A549 (cell line): ENCODE results near the gene C11orf68. TPM values are rescaled to one million over a fixed set of nuclear protein-coding genes. Genes with fewer than 3 reads are reported as not detected.

Experiments used
- ATAC-seq, 2 experiments: fragments of 200-7000 bp in 1 of 2; fragments of >200 bp in 1 of 2; cut with Nextera tagmentation in 1 of 2; cut with Tn5 transposase in 1 of 2; 3 replicates each; pipeline versions ENCODE4 v1.8.0 to v1.9.1; 2018 to 2020; ENCODE audit warnings: mild to moderate bottlenecking in 1 of 2, moderate library complexity in 1 of 2
- CTCF ChIA-PET: fragments of 300-600 bp; sonication (Branson Sonifier 250); formaldehyde crosslinking; extraction: SDS; loops from one replicate; lab custom pipeline; 2021; ENCODE audit warnings: antibody characterized with exemption, inconsistent platforms; lab: Yijun Ruan, JAX
- POLR2A ChIA-PET: fragments of 350-600 bp; formaldehyde crosslinking; extraction: SDS; loops from one replicate; lab custom pipeline; 2021; ENCODE audit warnings: antibody characterized with exemption, inconsistent platforms; lab: Yijun Ruan, JAX
- DNase-seq, 2 experiments: peaks; one replicate each; pipeline versions ENCODE4 v3.0.0 to v3.0.0-alpha.2; 2011 to 2016; ENCODE audit warnings: low read depth in 1 of 2, low spot score in 1 of 2
- FAIRE-seq: peaks from 2 replicates; lab custom pipeline; 2011; peaks lifted over from hg19 to GRCh38; lab: Jason Lieb, UNC
- H3K27ac ChIP-seq, 2 experiments: fragments of >200 bp; sonication (Bioruptor Twin); formaldehyde crosslinking; 3 replicates each; pipeline ENCODE4 v1.5.1; 2016 to 2017
- H3K4me1 ChIP-seq: fragments of >200 bp; sonication (Bioruptor Twin); formaldehyde crosslinking; 3 replicates; pipeline ENCODE4 v1.6.1; 2016
- H3K4me2 ChIP-seq: fragments of >200 bp; sonication (Bioruptor Twin); formaldehyde crosslinking; 3 replicates; pipeline ENCODE4 v1.6.1; 2016
- H3K4me3 ChIP-seq: fragments of >200 bp; sonication (Bioruptor Twin); formaldehyde crosslinking; 3 replicates; pipeline ENCODE4 v1.5.1; 2016
- H3K9me3 ChIP-seq: fragments of >200 bp; sonication (Bioruptor Twin); formaldehyde crosslinking; 3 replicates; pipeline ENCODE4 v1.6.1; 2016
- BCL3 ChIP-seq: fragments of >200 bp; sonication (Bioruptor Twin); formaldehyde crosslinking; IDR thresholded peaks from 3 replicates; pipeline ENCODE4 v1.6.1; 2016
- ELK1 ChIP-seq: fragments of 150-350 bp; IDR thresholded peaks from 2 replicates; pipeline ENCODE4 v1.6.1; 2014; ENCODE audit warnings: low read depth, mild to moderate bottlenecking, low read length
- EP300 ChIP-seq, 2 experiments: fragments of >200 bp; sonication (Bioruptor Twin); formaldehyde crosslinking; IDR thresholded peaks; 2 replicates in 1 of 2; 3 replicates in 1 of 2; pipeline ENCODE4 v1.6.1; 2016 to 2017
- ESRRA ChIP-seq: fragments of 150-350 bp; IDR thresholded peaks from 2 replicates; pipeline ENCODE4 v1.6.1; 2014; ENCODE audit warnings: mild to moderate bottlenecking, low read length, borderline replicate concordance
- FOSB ChIP-seq: fragments of 250-450 bp; sonication (Bioruptor Pico); IDR thresholded peaks from 2 replicates; pipeline ENCODE4 v1.5.0; 2020; ENCODE audit warnings: mild to moderate bottlenecking, moderate library complexity
- FOXS1 ChIP-seq: fragments of 250-450 bp; sonication (Bioruptor Pico); IDR thresholded peaks from 2 replicates; pipeline ENCODE4 v1.5.0; 2020; ENCODE audit warnings: mild to moderate bottlenecking, moderate library complexity
- GATA3 ChIP-seq: IDR thresholded peaks from 2 replicates; pipeline ENCODE4 v1.6.1; 2012; ENCODE audit warnings: borderline replicate concordance
- HDAC2 ChIP-seq: fragments of 200-600 bp; sonication (generic); IDR thresholded peaks from 2 replicates; pipeline ENCODE4 v1.6.1; 2016
- HOXA7 ChIP-seq: fragments of 250-450 bp; sonication (Bioruptor Pico); IDR thresholded peaks from 2 replicates; pipeline ENCODE4 v1.5.0; 2020; ENCODE audit warnings: mild to moderate bottlenecking, moderate library complexity
- HOXB13 ChIP-seq: fragments of 250-450 bp; sonication (Bioruptor Pico); IDR thresholded peaks from 2 replicates; pipeline ENCODE4 v1.5.0; 2020; ENCODE audit warnings: low read depth, mild to moderate bottlenecking, moderate library complexity
- HOXB5 ChIP-seq: fragments of 250-450 bp; sonication (Bioruptor Pico); IDR thresholded peaks from 2 replicates; pipeline ENCODE4 v1.5.0; 2020; ENCODE audit warnings: mild to moderate bottlenecking, moderate library complexity
- JUNB ChIP-seq: fragments of >200 bp; sonication (Bioruptor Twin); formaldehyde crosslinking; IDR thresholded peaks from 2 replicates; pipeline ENCODE4 v1.6.1; 2016
- KDM1A ChIP-seq: fragments of 200-600 bp; sonication (generic); IDR thresholded peaks from 2 replicates; pipeline ENCODE4 v1.6.1; 2016; ENCODE audit warnings: low read depth, mild to moderate bottlenecking
- KDM5A ChIP-seq: fragments of 200-600 bp; sonication (generic); IDR thresholded peaks from 2 replicates; pipeline ENCODE4 v1.6.1; 2016; ENCODE audit warnings: antibody characterized with exemption, mild to moderate bottlenecking
- MAFK ChIP-seq: fragments of 450-650 bp; IDR thresholded peaks from 2 replicates; pipeline ENCODE4 v1.6.1; 2014; ENCODE audit not compliant: partially characterized antibody
- MAZ ChIP-seq: fragments of 150-350 bp; IDR thresholded peaks from 2 replicates; pipeline ENCODE4 v1.6.1; 2014; ENCODE audit warnings: antibody characterized with exemption, low read depth, low read length, borderline replicate concordance
- NFE2L2 ChIP-seq: fragments of 150-350 bp; conservative IDR thresholded peaks from 2 replicates; pipeline ENCODE4 v1.6.1; 2014; ENCODE audit warnings: low read length
- NR3C1 ChIP-seq: fragments of >200 bp; sonication (Bioruptor Twin); formaldehyde crosslinking; IDR thresholded peaks from 3 replicates; pipeline ENCODE4 v1.6.1; 2017
- POLR2A ChIP-seq: IDR thresholded peaks from 2 replicates; pipeline ENCODE4 v1.6.1; 2012; ENCODE audit warnings: mild to moderate bottlenecking, low read length
- POLR2AphosphoS2 ChIP-seq: conservative IDR thresholded peaks from 2 replicates; pipeline ENCODE4 v1.6.1; 2012; ENCODE audit warnings: low read length, improper control_type of control experiment, inconsistent platforms
- RCOR1 ChIP-seq: fragments of 150-350 bp; IDR thresholded peaks from 2 replicates; pipeline ENCODE4 v1.6.1; 2014; ENCODE audit warnings: antibody characterized with exemption, low read length, low read depth
- RFX5 ChIP-seq: fragments of 450-650 bp; IDR thresholded peaks from 2 replicates; pipeline ENCODE4 v1.7.1; 2014; ENCODE audit warnings: antibody characterized with exemption, mild to moderate bottlenecking, moderate library complexity
- SMC3 ChIP-seq: fragments of >200 bp; sonication (Bioruptor Twin); formaldehyde crosslinking; IDR thresholded peaks from 3 replicates; pipeline ENCODE4 v1.6.1; 2018; ENCODE audit warnings: inconsistent platforms
- TFCP2L1 ChIP-seq: fragments of 250-450 bp; sonication (Bioruptor Pico); IDR thresholded peaks from 2 replicates; pipeline ENCODE4 v1.5.0; 2021; ENCODE audit warnings: mild to moderate bottlenecking
- ZC3H11A ChIP-seq: fragments of 450-650 bp; IDR thresholded peaks from 2 replicates; pipeline ENCODE4 v1.6.1; 2014; ENCODE audit warnings: antibody characterized with exemption, mild to moderate bottlenecking
- ZFP36 ChIP-seq: fragments of 450-650 bp; IDR thresholded peaks from 2 replicates; pipeline ENCODE4 v1.6.1; 2014; ENCODE audit warnings: borderline replicate concordance; ENCODE audit not compliant: partially characterized antibody
- ZNF302 ChIP-seq: fragments of 250-450 bp; sonication (Bioruptor Pico); IDR thresholded peaks from 2 replicates; pipeline ENCODE4 v1.9.0; 2021; ENCODE audit warnings: inconsistent platforms, mild to moderate bottlenecking, moderate library complexity
- ZSCAN20 ChIP-seq: fragments of 250-450 bp; sonication (Bioruptor Pico); IDR thresholded peaks from 2 replicates; pipeline ENCODE4 v1.8.0; 2022; ENCODE audit warnings: mild to moderate bottlenecking, moderate library complexity
- WGBS: methylation state at CpG from one replicate; pipeline ENCODE4 v1.1.6; 2017; ENCODE audit errors: missing lambda C conversion rate; 5-methylcytosine and 5-hydroxymethylcytosine counted together
- polyA plus RNA-seq, 4 experiments: library from polyadenylated mRNA; depleted of rRNA in 3 of 4; stranded (reverse); fragments of >200 nt; fragmentation: RNase III in 1 of 4; extraction: RNeasy Plus Mini Kit Qiagen cat#74134 plus additional on column Dnase treatment in 1 of 4; gene quantifications; 2 replicates in 3 of 4; 3 replicates in 1 of 4; pipeline ENCODE4 v1.2.3, GENCODE V29; 2011 to 2017
- TF ChIP-seq, protein P1 (sequence below): IDR thresholded peaks from 2 replicates; pipeline ENCODE4 v1.6.1; 2012
- TF ChIP-seq, protein P2 (sequence below): fragments of 250-450 bp; sonication (Bioruptor Pico); IDR thresholded peaks from 2 replicates; pipeline ENCODE4 v1.5.0; 2021; ENCODE audit warnings: mild to moderate bottlenecking, moderate library complexity, borderline replicate concordance
- TF ChIP-seq, protein P3 (sequence below): fragments of 250-450 bp; sonication (Bioruptor Pico); IDR thresholded peaks from 2 replicates; pipeline ENCODE4 v1.5.0; 2020; ENCODE audit warnings: low read depth, mild to moderate bottlenecking, moderate library complexity

C11orf68 gene
- polyA plus RNA-seq, 2 of the 4 experiments (the other 2 are of a cell fraction): 10.6 to 17.0 TPM

GRCh38 chr11:65915821-65916251, 3.0 kb downstream of the C11orf68 start (continued):
- peak; percentile 96 for TF ChIP-seq MAFK
- TF ChIP-seq HDAC2: no peak
- peak; percentile 85 for TF ChIP-seq NFE2L2
- TF ChIP-seq SMC3: 0 out of 3 replicates have a peak, but pooled peaks have one; percentile 11
- TF ChIP-seq TFCP2L1 (CRISPR knock-in tag): no peak

- H3K27ac ChIP-seq: peak overlapping the region; percentile 93 to 100
- FAIRE-seq (no peak), ATAC-seq (peak; percentile 6; a peak in 5 of 6 replicates)
- no peaks in the 10 kb centered on the region for H3K9me3 ChIP-seq
- 30% methylated on average over 9 of the region's 10 CpGs for WGBS
- peaks cover 70% of the 10 kb centered on the region for H3K4me1 ChIP-seq
- peak overlapping the region; percentile 98 for H3K4me2 ChIP-seq
- no peak overlapping the region for H3K4me3 ChIP-seq
- no peak for TF ChIP-seq KDM1A
- no peak for TF ChIP-seq HDAC2
- TF ChIP-seq FOXS1 (CRISPR knock-in tag): 0 out of 2 replicates have a peak, but pooled peaks have one; percentile 16
- no peak for TF ChIP-seq ZSCAN20 (CRISPR knock-in tag)
- no peak for TF ChIP-seq KDM5A
- TF ChIP-seq JUNB: no peak
- TF ChIP-seq POLR2A: no peak
- TF ChIP-seq MAFK: no peak
- no peak for TF ChIP-seq HOXA7
- TF ChIP-seq BCL3: no peak
- TF ChIP-seq SMC3: no peak
- 0 out of 2 replicates have a peak, but pooled peaks have one; percentile 15 for TF ChIP-seq FOSB
- no peak for TF ChIP-seq ESRRA
- TF ChIP-seq GATA3: no peak
- TF ChIP-seq, protein P1, sequence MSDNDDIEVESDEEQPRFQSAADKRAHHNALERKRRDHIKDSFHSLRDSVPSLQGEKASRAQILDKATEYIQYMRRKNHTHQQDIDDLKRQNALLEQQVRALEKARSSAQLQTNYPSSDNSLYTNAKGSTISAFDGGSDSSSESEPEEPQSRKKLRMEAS: no peak
- no peak for TF ChIP-seq ELK1
- TF ChIP-seq RCOR1: no peak
- TF ChIP-seq MAZ: 0 out of 2 replicates have a peak, but pooled peaks have one; percentile 11
- TF ChIP-seq, protein P2, sequence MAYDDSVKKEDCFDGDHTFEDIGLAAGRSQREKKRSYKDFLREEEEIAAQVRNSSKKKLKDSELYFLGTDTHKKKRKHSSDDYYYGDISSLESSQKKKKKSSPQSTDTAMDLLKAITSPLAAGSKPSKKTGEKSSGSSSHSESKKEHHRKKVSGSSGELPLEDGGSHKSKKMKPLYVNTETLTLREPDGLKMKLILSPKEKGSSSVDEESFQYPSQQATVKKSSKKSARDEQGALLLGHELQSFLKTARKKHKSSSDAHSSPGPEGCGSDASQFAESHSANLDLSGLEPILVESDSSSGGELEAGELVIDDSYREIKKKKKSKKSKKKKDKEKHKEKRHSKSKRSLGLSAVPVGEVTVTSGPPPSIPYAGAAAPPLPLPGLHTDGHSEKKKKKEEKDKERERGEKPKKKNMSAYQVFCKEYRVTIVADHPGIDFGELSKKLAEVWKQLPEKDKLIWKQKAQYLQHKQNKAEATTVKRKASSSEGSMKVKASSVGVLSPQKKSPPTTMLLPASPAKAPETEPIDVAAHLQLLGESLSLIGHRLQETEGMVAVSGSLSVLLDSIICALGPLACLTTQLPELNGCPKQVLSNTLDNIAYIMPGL: no peak
- no peak for TF ChIP-seq EP300 (IDR thresholded peaks at IDR 0.05)
- TF ChIP-seq, protein P3, sequence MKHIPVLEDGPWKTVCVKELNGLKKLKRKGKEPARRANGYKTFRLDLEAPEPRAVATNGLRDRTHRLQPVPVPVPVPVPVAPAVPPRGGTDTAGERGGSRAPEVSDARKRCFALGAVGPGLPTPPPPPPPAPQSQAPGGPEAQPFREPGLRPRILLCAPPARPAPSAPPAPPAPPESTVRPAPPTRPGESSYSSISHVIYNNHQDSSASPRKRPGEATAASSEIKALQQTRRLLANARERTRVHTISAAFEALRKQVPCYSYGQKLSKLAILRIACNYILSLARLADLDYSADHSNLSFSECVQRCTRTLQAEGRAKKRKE: 0 out of 2 replicates have a peak, but pooled peaks have one; percentile 15
- TF ChIP-seq POLR2AphosphoS2: no peak
- 0 out of 2 replicates have a peak, but pooled peaks have one; percentile 65 for TF ChIP-seq ZNF302 (CRISPR knock-in tag)
- 0 out of 2 replicates have a peak, but pooled peaks have one; percentile 14 for TF ChIP-seq HOXB5 (CRISPR knock-in tag)
- TF ChIP-seq HOXB13 (CRISPR knock-in tag): peak; percentile 74; the same call in 1 of the 2 replicates
- no peak for TF ChIP-seq ZC3H11A
- TF ChIP-seq ZFP36: no peak
- TF ChIP-seq NR3C1: no peak
- no peak for TF ChIP-seq RFX5
- TF ChIP-seq, all 56 proteins: peak for 7
- DNase-seq: no peak
- ChIA-PET CTCF (interaction anchor here (1.0 to 31.6 kb wide), 4 partner anchors 9 to 74 kb away, joined by 4 to 618 read pairs (median 7); partner anchors contain the start of genes CCDC85B, FIBP and FOSL1), POLR2A (interaction anchor here (0.9 to 1.9 kb wide), 6 partner anchors 14 to 57 kb away, joined by 3 to 43 read pairs (median 8); partner anchors contain the start of genes CCDC85B, FIBP, FOSL1 and MUS81)
Measured at GRCh38 chr11:65915101-65915820, 3.6 kb downstream of the C11orf68 start.
